K562 treated with DMSO at 1 percent for 12 hours (cell line): Measurements from ENCODE around the gene PCDHGB1. TPM values are rescaled to one million over a fixed set of nuclear protein-coding genes. Genes with fewer than 3 reads are reported as not detected.

Experiments
- total RNA-seq: library from RNA; unstranded; fragments of 300-600 nt; gene quantifications from 2 replicates; pipeline ENCODE4 v1.2.3, GENCODE V29; 2022; ENCODE audit not compliant: insufficient read depth

The PCDHGB1 gene
- 0.28 TPM in 1 of 2 replicates, not detected in the other for total RNA-seq

DNA sequence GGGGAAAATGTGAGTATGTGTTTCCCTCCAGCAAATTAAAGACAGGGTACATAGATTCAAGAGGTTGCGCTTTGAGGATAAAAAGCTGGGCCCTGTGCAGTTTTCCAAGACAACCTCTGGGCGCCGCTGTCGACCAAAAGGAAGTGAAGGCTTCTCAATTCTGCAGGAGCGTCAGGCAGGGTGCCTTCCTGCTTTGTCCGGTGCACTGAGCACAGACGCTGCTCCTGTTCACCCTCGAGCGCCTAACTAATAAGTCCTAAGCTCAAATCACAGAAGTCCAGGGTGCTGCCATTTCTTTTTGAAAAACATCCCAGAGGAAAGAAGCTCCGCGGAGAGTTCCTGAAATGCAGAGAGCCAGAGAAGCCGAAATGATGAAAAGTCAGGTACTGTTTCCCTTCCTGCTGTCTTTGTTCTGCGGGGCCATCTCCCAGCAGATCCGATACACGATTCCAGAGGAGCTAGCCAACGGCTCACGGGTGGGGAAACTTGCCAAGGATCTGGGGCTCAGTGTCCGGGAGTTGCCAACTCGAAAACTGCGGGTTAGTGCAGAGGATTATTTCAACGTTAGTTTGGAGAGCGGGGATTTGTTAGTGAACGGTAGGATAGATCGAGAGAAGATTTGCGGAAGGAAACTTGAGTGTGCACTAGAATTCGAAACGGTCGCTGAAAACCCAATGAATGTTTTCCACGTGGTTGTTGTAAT is at the start of gene PCDHGB1:
Gene PCDHGB1 (plus strand): TSS at position 183 of the 703 bp plus-strand sequence. CDS start 162 bp downstream, at position 345.

DNA sequence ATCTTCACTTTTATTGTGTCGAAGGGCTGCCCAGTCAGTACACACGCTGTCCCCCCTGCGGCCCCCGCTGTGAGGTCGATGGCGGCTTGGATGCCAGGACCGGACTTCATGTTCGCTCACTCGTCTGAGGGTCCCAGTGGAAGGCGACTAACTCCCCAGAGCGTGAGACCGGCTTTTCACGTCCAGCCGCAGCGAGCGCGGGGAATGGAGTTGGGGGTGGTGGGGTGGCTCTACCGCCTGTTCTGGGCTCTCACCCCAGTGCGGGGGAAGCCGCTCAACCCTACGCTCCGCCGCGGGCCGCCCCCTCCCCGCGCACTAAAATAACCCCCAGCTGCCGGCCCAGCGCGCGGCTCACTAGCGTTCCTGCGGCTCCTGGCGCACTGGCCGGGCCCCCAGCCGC is 46.1 kb upstream of the PCDHGB1 start, which contains the start of gene SLC25A2:
Gene SLC25A2 (minus strand): TSS at position 294 of the 400 bp plus-strand sequence. CDS start 184 bp downstream, at position 110.

DNA sequence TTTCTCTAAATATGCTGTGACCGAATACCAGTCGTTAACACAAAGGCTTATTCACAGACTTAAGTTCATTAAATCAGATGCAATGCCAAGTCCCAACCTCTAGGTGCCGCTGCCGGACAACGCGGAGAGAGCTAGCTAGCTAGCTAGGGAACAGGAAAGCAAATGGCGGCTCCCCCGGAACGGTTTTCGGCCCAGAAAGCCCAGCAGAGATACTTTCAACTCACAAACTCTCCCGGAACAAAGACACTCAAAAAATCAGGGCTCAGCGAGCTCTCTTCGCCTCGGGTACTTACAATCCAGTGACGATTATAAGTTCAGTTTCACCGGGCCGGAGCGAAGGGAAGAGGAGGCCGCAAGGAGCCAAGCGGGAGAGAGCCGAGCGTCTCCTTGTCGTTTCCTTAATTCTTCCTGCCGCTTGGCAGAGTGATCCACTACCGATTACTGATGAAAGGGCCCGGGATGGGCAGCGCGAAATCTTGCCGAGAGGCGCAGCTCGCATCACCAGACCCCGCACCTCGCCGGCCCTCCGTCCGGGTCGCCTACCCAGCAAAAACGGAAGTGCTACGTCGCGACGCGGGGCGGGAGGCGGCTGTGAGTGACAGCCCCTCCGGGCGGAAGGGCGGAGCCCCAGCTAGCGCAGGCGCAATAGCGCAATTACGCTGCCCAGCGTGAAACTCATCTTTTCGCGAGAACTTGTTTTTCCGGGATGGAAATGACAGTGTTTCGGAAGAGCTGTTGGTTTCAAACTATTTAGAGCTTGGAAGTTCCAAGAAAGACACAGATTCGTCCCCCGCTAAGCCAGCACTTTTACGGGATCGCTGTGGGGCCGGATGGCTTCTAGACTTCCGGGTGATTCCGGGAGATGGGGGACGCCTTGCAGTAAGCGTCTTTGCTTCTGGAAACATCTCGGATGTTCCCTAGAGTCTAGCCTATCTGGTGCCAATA is 29.4 kb upstream of the PCDHGB1 start, which contains the start of gene TAF7:
Gene TAF7 (minus strand): TSS at position 560 of the 945 bp plus-strand sequence. CDS start 740 bp downstream, outside the sequence.

DNA sequence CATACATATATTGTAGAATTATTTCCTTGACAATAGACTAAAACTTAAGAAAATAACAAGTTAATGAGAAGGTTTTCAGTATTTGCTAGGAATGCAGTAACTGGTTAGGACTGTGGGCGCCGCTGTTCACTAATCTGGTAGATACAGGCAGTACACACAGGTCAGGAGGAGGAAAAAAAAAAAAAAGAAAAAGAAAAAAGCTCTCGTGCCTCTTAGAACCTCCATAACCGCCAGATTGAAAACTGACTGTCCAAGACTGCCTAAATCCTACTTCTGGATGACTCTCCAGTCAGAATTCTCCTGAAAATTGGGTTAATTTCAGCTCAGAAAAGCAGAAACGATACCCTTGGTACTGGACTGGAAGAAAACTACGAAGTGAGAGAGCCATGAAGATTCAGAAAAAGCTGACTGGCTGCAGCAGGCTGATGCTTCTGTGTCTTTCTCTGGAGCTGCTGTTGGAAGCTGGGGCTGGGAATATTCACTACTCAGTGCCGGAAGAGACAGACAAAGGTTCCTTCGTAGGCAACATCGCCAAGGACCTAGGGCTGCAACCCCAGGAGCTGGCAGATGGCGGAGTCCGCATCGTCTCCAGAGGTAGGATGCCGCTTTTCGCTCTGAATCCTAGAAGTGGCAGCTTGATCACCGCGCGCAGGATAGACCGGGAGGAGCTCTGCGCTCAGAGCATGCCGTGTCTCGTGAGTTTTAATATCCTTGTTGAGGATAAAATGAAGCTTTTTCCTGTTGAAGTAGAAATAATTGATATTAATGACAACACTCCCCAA is 19.4 kb upstream of the PCDHGB1 start, which contains the start of gene PCDHGA1:
Gene PCDHGA1 (plus strand): TSS at position 216 of the 782 bp plus-strand sequence.

GRCh38 chr5:141338538-141339306 is 11.2 kb upstream of the PCDHGB1 start, which contains the start of gene PCDHGA2:
Gene PCDHGA2, plus strand, starts transcription at chr5:141338760.

GRCh38 chr5:141343242-141343952 is 6.5 kb upstream of the PCDHGB1 start, which contains the start of gene PCDHGA3:
Gene PCDHGA3, plus strand, starts transcription at chr5:141343829. Its CDS starts 205 bp downstream, at chr5:141344034.

GRCh38 chr5:141354900-141355469 is 5.1 kb downstream of the PCDHGB1 start, which contains the start of gene PCDHGA4:
Gene PCDHGA4, plus strand, starts transcription at chr5:141355021. Its CDS starts 87 bp downstream, at chr5:141355108.

GRCh38 chr5:141359790-141360426 is 10.0 kb downstream of the PCDHGB1 start, which contains the start of gene PCDHGB2:
Gene PCDHGB2, plus strand, starts transcription at chr5:141359994. Its CDS starts 142 bp downstream, at chr5:141360136.

GRCh38 chr5:141363952-141364660 is 14.2 kb downstream of the PCDHGB1 start, which contains the start of gene PCDHGA5:
Gene PCDHGA5, plus strand, starts transcription at chr5:141364162. Its CDS starts 169 bp downstream, at chr5:141364331.

DNA sequence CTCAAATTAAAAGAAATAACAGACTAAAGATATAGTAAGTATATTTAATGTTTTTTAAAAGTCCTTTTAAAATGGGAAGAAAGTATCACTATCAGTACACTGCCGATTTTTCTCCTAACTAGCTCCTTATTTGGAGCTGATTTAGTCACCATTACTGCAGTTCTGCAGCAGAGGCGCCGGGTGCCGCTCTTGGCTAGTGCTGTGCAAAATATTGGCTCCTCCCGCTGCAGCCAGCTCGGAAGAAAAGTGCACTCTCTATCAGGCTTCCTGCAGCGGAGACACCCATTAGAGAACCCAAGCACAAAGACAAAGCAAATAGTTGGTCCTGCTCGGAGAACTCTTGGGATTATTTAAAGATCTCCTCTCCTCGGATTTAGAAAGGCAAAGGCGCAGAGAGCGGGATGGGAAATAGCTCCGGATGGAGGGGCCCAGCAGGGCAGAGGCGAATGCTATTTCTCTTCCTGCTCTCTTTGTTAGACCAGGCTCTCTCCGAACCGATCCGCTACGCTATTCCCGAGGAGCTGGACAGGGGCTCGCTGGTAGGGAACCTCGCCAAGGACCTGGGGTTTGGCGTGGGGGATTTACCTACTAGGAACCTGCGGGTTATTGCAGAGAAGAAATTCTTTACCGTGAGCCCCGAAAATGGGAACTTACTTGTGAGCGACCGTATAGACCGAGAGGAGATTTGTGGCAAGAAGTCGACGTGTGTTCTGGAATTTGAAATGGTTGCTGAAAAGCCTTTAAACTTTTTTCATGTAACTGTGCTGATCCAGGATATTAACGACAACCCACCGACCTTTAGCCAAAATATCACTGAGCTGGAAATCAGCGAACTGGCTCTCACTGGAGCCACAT is 20.3 kb downstream of the PCDHGB1 start, which contains the start of gene PCDHGB3:
Gene PCDHGB3 (plus strand): TSS at position 249 of the 855 bp plus-strand sequence. CDS start 153 bp downstream, at position 402.

GRCh38 chr5:141373673-141374317 is 23.9 kb downstream of the PCDHGB1 start, which contains the start of gene PCDHGA6:
Gene PCDHGA6, plus strand, starts transcription at chr5:141373891. Its CDS starts 193 bp downstream, at chr5:141374084.

DNA sequence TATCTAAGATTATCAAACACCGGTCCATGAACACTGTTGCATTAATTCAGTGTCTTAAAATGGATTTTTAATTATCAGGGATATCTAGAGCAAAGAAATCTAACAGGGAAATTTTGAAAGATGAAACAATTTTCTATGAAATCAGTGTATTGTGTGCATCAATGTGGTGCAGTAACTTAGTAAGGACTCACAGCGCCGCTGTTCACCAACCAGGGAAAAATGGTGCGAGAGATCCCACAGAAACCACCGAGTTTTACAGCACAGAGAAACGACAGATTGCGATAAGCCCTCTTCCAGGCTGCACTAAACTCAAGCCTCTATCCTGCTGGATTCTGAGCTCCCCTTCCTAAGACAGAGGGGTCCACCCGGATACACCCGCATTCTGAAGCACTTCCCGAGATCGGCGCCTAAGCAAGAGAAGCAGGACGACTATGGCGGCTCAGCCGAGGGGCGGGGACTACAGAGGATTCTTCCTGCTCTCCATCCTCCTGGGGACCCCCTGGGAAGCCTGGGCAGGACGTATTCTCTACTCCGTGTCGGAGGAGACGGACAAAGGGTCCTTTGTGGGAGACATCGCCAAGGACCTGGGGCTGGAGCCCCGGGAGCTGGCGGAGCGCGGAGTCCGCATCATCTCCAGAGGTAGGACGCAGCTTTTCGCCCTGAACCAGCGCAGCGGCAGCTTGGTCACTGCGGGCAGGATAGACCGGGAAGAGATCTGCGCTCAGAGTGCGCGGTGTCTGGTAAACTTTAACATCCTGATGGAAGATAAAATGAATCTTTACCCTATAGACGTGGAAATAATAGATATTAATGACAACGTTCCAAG is 32.8 kb downstream of the PCDHGB1 start, which contains the start of gene PCDHGA7:
Gene PCDHGA7 (plus strand): TSS at position 274 of the 826 bp plus-strand sequence. CDS start 158 bp downstream, at position 432.

GRCh38 chr5:141387557-141388311 is 37.8 kb downstream of the PCDHGB1 start, which contains the start of gene PCDHGB4:
Gene PCDHGB4, plus strand, starts transcription at chr5:141387698. Its CDS starts 187 bp downstream, at chr5:141387885.

DNA sequence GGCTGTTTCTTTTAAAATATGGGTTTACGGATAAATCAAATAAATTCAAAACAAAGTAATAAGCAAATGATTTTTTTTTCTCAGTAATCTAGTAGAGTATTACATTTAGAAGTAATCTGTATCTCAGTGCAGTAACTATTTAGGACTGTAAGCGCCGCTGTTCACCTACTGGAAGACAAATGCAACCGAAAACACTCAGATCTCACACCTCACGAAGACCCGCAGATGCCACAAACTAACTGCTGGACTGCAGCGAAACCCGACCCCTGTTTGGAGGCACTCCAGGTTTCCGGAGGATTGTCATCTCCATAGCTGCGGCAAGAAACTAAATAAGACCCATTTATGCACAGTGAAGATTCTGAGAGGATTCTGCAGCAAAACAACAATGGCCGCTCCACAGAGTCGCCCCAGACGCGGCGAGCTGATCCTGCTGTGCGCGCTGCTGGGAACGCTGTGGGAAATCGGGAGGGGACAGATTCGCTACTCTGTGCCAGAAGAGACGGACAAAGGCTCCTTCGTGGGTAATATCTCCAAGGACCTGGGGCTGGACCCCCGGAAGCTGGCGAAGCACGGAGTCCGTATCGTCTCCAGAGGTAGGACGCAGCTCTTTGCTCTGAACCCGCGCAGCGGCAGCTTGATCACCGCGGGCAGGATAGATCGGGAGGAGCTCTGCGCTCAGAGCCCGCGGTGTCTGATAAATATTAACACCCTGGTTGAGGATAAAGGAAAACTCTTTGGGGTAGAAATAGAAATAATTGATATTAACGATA is 42.7 kb downstream of the PCDHGB1 start, which contains the start of gene PCDHGA8:
Gene PCDHGA8 (plus strand): TSS at position 205 of the 770 bp plus-strand sequence. CDS start 181 bp downstream, at position 386.

